GM23338 (cell line): ENCODE measurements around the gene LXN. TPM values are rescaled to one million over a fixed set of nuclear protein-coding genes. Genes with fewer than 3 reads are reported as not detected.

Experiments used
- ATAC-seq: fragments of 200-7000 bp; cut with Tn5 transposase; 3 replicates; pipeline ENCODE4 v1.9.1; 2020
- DNase-seq: peaks from one replicate; pipeline ENCODE4 v3.0.0-alpha.2; 2015; ENCODE audit warnings: low spot score
- H2AFZ ChIP-seq: fragments of 200-600 bp; sonication (generic); 2 replicates; pipeline ENCODE4 v1.8.0; 2016; ENCODE audit warnings: antibody characterized with exemption, mild to moderate bottlenecking, moderate library complexity
- H3F3A ChIP-seq: fragments of 200-600 bp; sonication (generic); replicated peaks from 2 replicates; pipeline ENCODE4 v1.8.0; 2017; ENCODE audit warnings: antibody characterized with exemption, mixed run types, low read depth
- H3K27ac ChIP-seq: fragments of 200-600 bp; sonication (generic); 2 replicates; pipeline ENCODE4 v1.6.1; 2016; ENCODE audit warnings: low read depth
- H3K27me3 ChIP-seq: fragments of 200-600 bp; sonication (generic); 2 replicates; pipeline ENCODE4 v1.8.0; 2016; ENCODE audit warnings: mild to moderate bottlenecking, mixed run types, moderate library complexity; ENCODE audit not compliant: insufficient read depth
- H3K36me3 ChIP-seq: fragments of 200-600 bp; sonication (generic); 2 replicates; pipeline ENCODE4 v1.8.0; 2016; ENCODE audit warnings: mild to moderate bottlenecking; ENCODE audit not compliant: insufficient read depth
- H3K4me1 ChIP-seq: fragments of 200-600 bp; sonication (generic); 2 replicates; pipeline ENCODE4 v1.8.0; 2016; ENCODE audit warnings: mild to moderate bottlenecking, moderate library complexity; ENCODE audit not compliant: insufficient read depth
- H3K4me2 ChIP-seq: fragments of 200-600 bp; sonication (generic); 2 replicates; pipeline ENCODE4 v1.7.1; 2017; ENCODE audit warnings: mixed run types
- H3K4me3 ChIP-seq: fragments of 200-600 bp; sonication (generic); 2 replicates; pipeline ENCODE4 v1.6.1; 2016; ENCODE audit warnings: mixed run types
- H3K79me2 ChIP-seq: fragments of 200-600 bp; sonication (generic); replicated peaks from 2 replicates; pipeline ENCODE4 v1.8.0; 2017; ENCODE audit warnings: mild to moderate bottlenecking; ENCODE audit not compliant: insufficient read depth
- H3K9me2 ChIP-seq: fragments of 200-600 bp; sonication (generic); 2 replicates; pipeline ENCODE4 v1.8.0; 2017; ENCODE audit not compliant: insufficient read depth
- H4K20me1 ChIP-seq: fragments of 200-600 bp; sonication (generic); replicated peaks from 2 replicates; pipeline ENCODE4 v1.8.0; 2017; ENCODE audit warnings: mild to moderate bottlenecking; ENCODE audit not compliant: insufficient read depth
- H3K27ac Mint-ChIP-seq: 2 replicates; pipeline ENCODE4 v1.8.0; 2020; ENCODE audit warnings: inconsistent platforms, mild to moderate bottlenecking, moderate library complexity, mixed read lengths
- H3K27me3 Mint-ChIP-seq: 3 replicates; pipeline ENCODE4 v1.8.0; 2022; ENCODE audit warnings: low read depth, mild to moderate bottlenecking, moderate library complexity, mixed read lengths, inconsistent platforms; ENCODE audit not compliant: insufficient read depth, poor library complexity
- H3K36me3 Mint-ChIP-seq: 3 replicates; pipeline ENCODE4 v1.8.0; 2021; ENCODE audit warnings: low read depth, mild to moderate bottlenecking, inconsistent platforms, moderate library complexity, mixed read lengths
- H3K4me1 Mint-ChIP-seq: 3 replicates; pipeline ENCODE4 v1.8.0; 2020; ENCODE audit warnings: mild to moderate bottlenecking, inconsistent platforms, mixed read lengths
- H3K4me3 Mint-ChIP-seq: 3 replicates; pipeline ENCODE4 v1.8.0; 2021; ENCODE audit warnings: moderate library complexity, mild to moderate bottlenecking, inconsistent platforms, mixed read lengths
- H3K9me3 Mint-ChIP-seq: 3 replicates; pipeline ENCODE4 v1.8.0; 2020; ENCODE audit warnings: moderate library complexity, mild to moderate bottlenecking, inconsistent platforms, mixed read lengths
- CREB1 ChIP-seq: fragments of 250-450 bp; sonication (Bioruptor Pico); IDR thresholded peaks from 2 replicates; pipeline ENCODE4 v1.5.0; 2020; ENCODE audit warnings: low read depth, mild to moderate bottlenecking, moderate library complexity
- EZH2 ChIP-seq: fragments of 200-600 bp; sonication (generic); IDR thresholded peaks from one replicate; pipeline ENCODE4 v1.8.0; 2017; ENCODE audit warnings: antibody characterized with exemption, mild to moderate bottlenecking, low read depth; ENCODE audit not compliant: unreplicated experiment
- EZH2phosphoT487 ChIP-seq: fragments of 200-600 bp; sonication (generic); IDR thresholded peaks from one replicate; pipeline ENCODE4 v1.8.1; 2018; ENCODE audit warnings: antibody characterized with exemption; ENCODE audit not compliant: unreplicated experiment
- JUNB ChIP-seq: IDR thresholded peaks from one replicate; pipeline ENCODE4 v1.6.1; 2016; ENCODE audit warnings: antibody characterized with exemption; ENCODE audit not compliant: unreplicated experiment
- POLR2AphosphoS5 ChIP-seq: IDR thresholded peaks from 2 replicates; pipeline ENCODE4 v1.6.1; 2016; ENCODE audit warnings: antibody characterized with exemption, low read depth
- STAT1 ChIP-seq: IDR thresholded peaks from one replicate; pipeline ENCODE4 v1.6.1; 2016; ENCODE audit warnings: antibody characterized with exemption; ENCODE audit not compliant: unreplicated experiment
- ZNF114 ChIP-seq: fragments of 250-450 bp; sonication (Bioruptor Pico); IDR thresholded peaks from 2 replicates; pipeline ENCODE4 v1.5.0; 2020; ENCODE audit warnings: mild to moderate bottlenecking, moderate library complexity
- ZNF331 ChIP-seq: fragments of 250-450 bp; sonication (Bioruptor Pico); IDR thresholded peaks from 2 replicates; pipeline ENCODE4 v1.5.0; 2020; ENCODE audit warnings: low read depth, mild to moderate bottlenecking, moderate library complexity
- ZNF462 ChIP-seq: fragments of 250-450 bp; sonication (Bioruptor Pico); IDR thresholded peaks from 2 replicates; pipeline ENCODE4 v1.5.0; 2020; ENCODE audit warnings: mild to moderate bottlenecking, moderate library complexity
- polyA plus RNA-seq: library from polyadenylated mRNA; unstranded; fragments of >200 nt; fragmentation: Nextera tagmentation; extraction: Ambion mirVana; gene quantifications from 2 replicates; pipeline ENCODE4 v1.2.1, GENCODE V29; 2016
- total RNA-seq: library from RNA; depleted of rRNA; stranded (reverse); fragments of >200 nt; shearing (Covaris generic); gene quantifications from 2 replicates; pipeline ENCODE4 v1.2.3, GENCODE V29; 2014
- TF ChIP-seq, protein P1 (sequence below), 2 experiments: fragments of 200-600 bp in 1 of 2; sonication (generic) in 1 of 2; conservative IDR thresholded peaks; 2 replicates each; pipeline versions ENCODE4 v1.5.1 to v1.6.1; 2016 to 2017; ENCODE audit warnings: antibody characterized with exemption in 2 of 2, low read depth in 2 of 2, mild to moderate bottlenecking in 2 of 2, moderate library complexity in 1 of 2

LXN gene
- total and polyA plus RNA-seq, 2 experiments from 2014 or later, result 5.6 to 10.0 TPM

DNA sequence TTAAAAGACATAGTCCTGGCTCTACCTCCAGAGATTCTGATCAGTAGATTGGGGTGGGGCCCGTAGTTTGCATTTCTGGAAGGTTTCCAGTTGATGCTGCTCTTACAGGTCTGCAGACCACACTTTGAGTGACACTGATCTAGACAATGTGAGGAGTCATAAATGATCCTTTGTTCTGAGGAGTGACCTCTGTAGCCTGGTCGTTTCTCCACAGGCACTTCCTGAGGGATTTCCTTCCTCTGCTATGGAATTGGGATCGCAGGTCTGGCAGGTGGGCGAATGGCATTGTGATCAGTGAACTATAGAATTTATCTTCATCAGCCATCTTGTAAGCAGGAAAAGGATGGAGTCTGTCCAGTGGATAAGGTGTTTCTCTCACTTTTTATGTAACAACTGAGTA, 22.7 kb downstream of the LXN start:
- Histone ChIP-seq H3K27ac (no peak overlapping the region), H2AFZ (no peak overlapping the region), H4K20me1 (0 out of 2 replicates have a peak, but pooled peaks cover 3% of the 10 kb centered on the region), H3K79me2 (peaks cover 34% of the 10 kb centered on the region), H3K9me2 (no peaks in the 10 kb centered on the region), H3K27me3 (no peaks in the 10 kb centered on the region), H3K36me3 (peaks cover 44% of the 10 kb centered on the region), H3K4me3 (no peak overlapping the region), H3F3A (no peaks in the 10 kb centered on the region), H3K4me1 (peaks cover 4% of the 10 kb centered on the region; the same call in 1 of the 2 replicates), H3K4me2 (no peak overlapping the region)
- DNase-seq (no peak), ATAC-seq (no peak)
- Mint-ChIP-seq H3K36me3 (peaks cover 45% of the 10 kb centered on the region), H3K9me3 (no peaks in the 10 kb centered on the region), H3K27me3 (no peaks in the 10 kb centered on the region), H3K27ac (no peak overlapping the region), H3K4me3 (no peak overlapping the region), H3K4me1 (peaks cover 3% of the 10 kb centered on the region; the same call in 2 of the 3 replicates)
- no peak for TF ChIP-seq ZNF114 (CRISPR knock-in tag)
- no peak for TF ChIP-seq ZNF462 (CRISPR knock-in tag)
- TF ChIP-seq, protein P1, sequence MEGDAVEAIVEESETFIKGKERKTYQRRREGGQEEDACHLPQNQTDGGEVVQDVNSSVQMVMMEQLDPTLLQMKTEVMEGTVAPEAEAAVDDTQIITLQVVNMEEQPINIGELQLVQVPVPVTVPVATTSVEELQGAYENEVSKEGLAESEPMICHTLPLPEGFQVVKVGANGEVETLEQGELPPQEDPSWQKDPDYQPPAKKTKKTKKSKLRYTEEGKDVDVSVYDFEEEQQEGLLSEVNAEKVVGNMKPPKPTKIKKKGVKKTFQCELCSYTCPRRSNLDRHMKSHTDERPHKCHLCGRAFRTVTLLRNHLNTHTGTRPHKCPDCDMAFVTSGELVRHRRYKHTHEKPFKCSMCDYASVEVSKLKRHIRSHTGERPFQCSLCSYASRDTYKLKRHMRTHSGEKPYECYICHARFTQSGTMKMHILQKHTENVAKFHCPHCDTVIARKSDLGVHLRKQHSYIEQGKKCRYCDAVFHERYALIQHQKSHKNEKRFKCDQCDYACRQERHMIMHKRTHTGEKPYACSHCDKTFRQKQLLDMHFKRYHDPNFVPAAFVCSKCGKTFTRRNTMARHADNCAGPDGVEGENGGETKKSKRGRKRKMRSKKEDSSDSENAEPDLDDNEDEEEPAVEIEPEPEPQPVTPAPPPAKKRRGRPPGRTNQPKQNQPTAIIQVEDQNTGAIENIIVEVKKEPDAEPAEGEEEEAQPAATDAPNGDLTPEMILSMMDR (conservative IDR thresholded peaks at IDR 0.05; ENCODE audit: low read depth in 2 of 2), result no peak
- no peak for TF ChIP-seq EZH2
- TF ChIP-seq STAT1, result no peak
- TF ChIP-seq POLR2AphosphoS5, result no peak
- TF ChIP-seq EZH2phosphoT487, result no peak
- no peak for TF ChIP-seq CREB1 (CRISPR knock-in tag)
- TF ChIP-seq ZNF331 (CRISPR knock-in tag), result no peak
- no peak for TF ChIP-seq JUNB
